Immature natural killer cell (primary cell): ENCODE results near the gene HSPB1. TPM values are rescaled to one million over a fixed set of nuclear protein-coding genes. Genes with fewer than 3 reads are reported as not detected.

Source experiments
- polyA plus RNA-seq, 3 donors: library from polyadenylated mRNA; unstranded; fragments of 300-500 nt; fragmentation: Illumina TruSeq; gene quantifications; one replicate each; pipeline ENCODE4 v1.2.3, GENCODE V29; 2021

Gene HSPB1
- polyA plus RNA-seq, 3 donors from 2014 or later, result 11.2 to 49.8 (median 34.6) TPM

Other genes starting within 250 kb of the HSPB1 start
- not detected for gene SRRM3, start 100.8 kb upstream of the HSPB1 start, polyA plus RNA-seq
- gene YWHAG, start 56.3 kb downstream of the HSPB1 start, polyA plus RNA-seq, result 1 to 10 TPM; 1.1 to 3.2 (median 1.4) TPM
- gene SSC4D, start 107.0 kb downstream of the HSPB1 start, polyA plus RNA-seq, result under 1 TPM in 2 of 3 donors, not detected in 1; 0.46 to 0.66 TPM
- 1 to 10 TPM in 1 of 3 donors, under 1 TPM in 1, not detected in 1; 0.49 to 5.0 TPM for gene ZP3, start 122.3 kb downstream of the HSPB1 start, polyA plus RNA-seq
- gene DTX2, start 159.0 kb downstream of the HSPB1 start, polyA plus RNA-seq, result 10 to 100 TPM in 1 of 3 donors, 1 to 10 TPM in 2; 5.2 to 15.3 (median 9.1) TPM
- not detected for gene UPK3B, start 207.9 kb downstream of the HSPB1 start, polyA plus RNA-seq
- under 1 TPM in 2 of 3 donors, not detected in 1; 0.07 to 0.18 TPM for gene SPDYE16, start 240.6 kb downstream of the HSPB1 start, polyA plus RNA-seq